Adipocyte (in vitro differentiated cells): ENCODE data around the gene FMC1.
A peak's percentile ranks its signal among the peaks of the same experiment; 100 is the strongest.
"Not testable (repeated sequence)": the region's sequence is repeated elsewhere in the genome, so short reads cannot be mapped to it uniquely, and the experiment has no call there.

Experiments used
- DNase-seq: peaks from one replicate; pipeline ENCODE4 v3.0.0-alpha.2; 2015; ENCODE audit warnings: low read depth
- H3K27me3 ChIP-seq: replicated peaks from 2 replicates; pipeline ENCODE4 v1.7.0; 2013; ENCODE audit warnings: mild to moderate bottlenecking, low read length, moderate library complexity; ENCODE audit not compliant: control insufficient read depth, insufficient read depth
- H3K36me3 ChIP-seq: 2 replicates; pipeline ENCODE4 v1.7.0; 2013; ENCODE audit warnings: low read length, mild to moderate bottlenecking, moderate library complexity; ENCODE audit not compliant: control insufficient read depth, insufficient read depth, severe bottlenecking
- H3K4me1 ChIP-seq: 2 replicates; pipeline ENCODE4 v1.7.0; 2013; ENCODE audit warnings: mild to moderate bottlenecking, low read length, moderate library complexity; ENCODE audit not compliant: control insufficient read depth, insufficient read depth
- H3K4me3 ChIP-seq: 2 replicates; pipeline ENCODE4 v1.7.0; 2013; ENCODE audit warnings: mild to moderate bottlenecking, low read length, moderate library complexity
- H3K9ac ChIP-seq: 2 replicates; pipeline ENCODE4 v1.7.0; 2013; ENCODE audit warnings: mild to moderate bottlenecking, low read length, moderate library complexity
- H3K9me3 ChIP-seq: 2 replicates; pipeline ENCODE4 v1.7.0; 2013; ENCODE audit warnings: mild to moderate bottlenecking, low read length, moderate library complexity; ENCODE audit not compliant: control insufficient read depth

Gene FMC1

DNA sequence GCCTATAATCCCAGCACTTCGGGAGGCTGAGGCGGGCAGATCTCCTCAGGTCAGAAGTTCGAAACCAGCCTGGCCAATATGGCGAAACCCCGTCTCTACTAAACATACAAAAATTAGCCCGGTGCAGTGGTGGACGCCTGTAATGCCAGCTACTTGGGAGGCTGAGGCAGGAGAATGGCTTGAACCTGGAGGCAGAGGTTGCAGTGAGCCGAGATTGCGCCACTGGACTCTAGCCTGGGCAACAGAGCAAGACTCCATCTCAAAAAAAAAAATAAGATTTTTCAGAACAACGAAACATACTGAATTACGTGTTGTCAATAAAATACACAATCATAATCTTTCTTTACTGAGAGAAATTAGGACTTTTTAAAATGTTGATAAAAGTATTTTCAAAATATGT lies 16.4 kb upstream of the FMC1 start:
- H3K4me1 ChIP-seq, H3K4me3 ChIP-seq, H3K27me3 ChIP-seq, DNase-seq, H3K9me3 ChIP-seq, H3K9ac ChIP-seq, H3K36me3 ChIP-seq: not testable (repeated sequence)

DNA sequence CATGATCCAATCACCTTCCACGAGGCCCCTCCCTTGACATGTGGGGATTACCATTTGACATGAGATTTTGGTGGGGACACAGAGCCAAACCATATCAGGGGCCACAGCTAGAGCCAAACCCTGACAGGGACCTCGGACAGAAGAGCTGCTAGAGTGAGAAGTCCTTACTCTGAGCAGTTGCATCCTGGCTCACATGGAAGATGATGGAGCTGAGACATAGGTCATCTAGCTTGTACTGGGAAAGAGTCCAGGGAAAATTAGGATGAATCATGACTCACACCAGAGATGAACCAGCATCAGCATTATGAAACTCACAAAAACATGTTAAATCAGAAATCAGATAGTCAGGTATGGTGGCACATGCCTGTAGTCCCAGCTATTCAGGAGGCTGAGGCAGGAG lies 12.8 kb upstream of the FMC1 start:
- Histone ChIP-seq H3K9ac (no peak overlapping the region), H3K27me3 (no peaks in the 10 kb centered on the region), H3K36me3 (no peaks in the 10 kb centered on the region), H3K4me3 (no peak overlapping the region), H3K4me1 (no peaks in the 10 kb centered on the region), H3K9me3 (no peaks in the 10 kb centered on the region)
- peak; percentile 70 for DNase-seq

DNA sequence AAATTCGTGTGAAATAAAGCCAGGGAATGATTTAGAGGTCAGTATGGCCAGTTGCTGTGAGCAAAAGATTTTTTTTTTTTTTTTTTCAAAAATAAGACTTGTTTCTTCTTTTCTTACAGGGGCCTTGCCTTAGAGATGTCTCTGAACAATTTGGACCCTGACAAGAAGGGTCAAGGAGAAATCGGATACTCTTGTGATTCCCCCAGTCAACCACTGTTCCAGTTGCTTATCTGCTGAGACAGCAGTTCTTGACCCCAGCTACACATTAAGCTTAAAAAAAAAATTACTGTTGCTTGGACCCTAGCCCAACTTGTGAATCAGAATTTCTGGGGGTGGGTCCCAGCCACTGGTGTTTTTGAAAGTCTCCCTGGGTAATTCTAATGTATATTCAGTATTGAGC lies 12.0 kb upstream of the FMC1 start:
- H3K27me3 ChIP-seq: no peaks in the 10 kb centered on the region
- H3K9ac ChIP-seq: no peak overlapping the region
- no peaks in the 10 kb centered on the region for H3K9me3 ChIP-seq
- no peak for DNase-seq
- H3K36me3 ChIP-seq: no peaks in the 10 kb centered on the region
- H3K4me1 ChIP-seq: no peaks in the 10 kb centered on the region
- H3K4me3 ChIP-seq: no peak overlapping the region

DNA sequence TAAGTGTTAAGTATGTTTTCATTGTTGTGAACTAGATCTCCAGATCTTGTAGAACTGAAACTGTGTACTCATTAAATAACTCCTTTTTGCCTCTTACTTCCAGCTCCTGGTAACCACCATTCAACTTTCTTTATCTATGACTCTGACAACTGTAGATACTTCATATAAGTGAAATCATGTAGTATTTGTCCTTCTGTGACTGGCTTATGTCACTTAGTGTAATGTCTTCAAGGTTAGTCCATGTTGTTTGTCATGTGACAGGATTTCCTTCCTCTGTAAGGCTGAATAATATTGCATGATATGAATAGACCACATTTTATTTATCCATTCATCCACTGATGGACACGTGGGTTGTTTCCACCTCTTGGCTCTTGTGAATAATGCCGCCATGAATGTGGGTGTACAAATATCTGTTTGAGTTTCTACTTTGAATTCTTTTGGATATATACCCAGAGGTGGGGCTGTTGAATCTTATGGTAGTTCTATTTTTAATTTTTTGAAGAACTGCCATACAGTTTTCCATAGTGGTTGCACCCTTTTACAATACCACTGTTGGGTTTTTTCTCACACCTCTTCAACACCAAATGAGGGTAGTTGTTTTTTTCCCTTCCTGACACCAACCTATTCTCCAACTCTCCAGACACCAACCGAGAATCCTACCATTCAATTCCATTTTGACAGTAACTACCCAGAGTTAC lies 10.7 kb upstream of the FMC1 start:
- no peaks in the 10 kb centered on the region for H3K4me1 ChIP-seq
- no peaks in the 10 kb centered on the region for H3K27me3 ChIP-seq
- DNase-seq: no peak
- no peak overlapping the region for H3K4me3 ChIP-seq
- no peaks in the 10 kb centered on the region for H3K36me3 ChIP-seq
- no peaks in the 10 kb centered on the region for H3K9me3 ChIP-seq
- H3K9ac ChIP-seq: no peak overlapping the region

DNA sequence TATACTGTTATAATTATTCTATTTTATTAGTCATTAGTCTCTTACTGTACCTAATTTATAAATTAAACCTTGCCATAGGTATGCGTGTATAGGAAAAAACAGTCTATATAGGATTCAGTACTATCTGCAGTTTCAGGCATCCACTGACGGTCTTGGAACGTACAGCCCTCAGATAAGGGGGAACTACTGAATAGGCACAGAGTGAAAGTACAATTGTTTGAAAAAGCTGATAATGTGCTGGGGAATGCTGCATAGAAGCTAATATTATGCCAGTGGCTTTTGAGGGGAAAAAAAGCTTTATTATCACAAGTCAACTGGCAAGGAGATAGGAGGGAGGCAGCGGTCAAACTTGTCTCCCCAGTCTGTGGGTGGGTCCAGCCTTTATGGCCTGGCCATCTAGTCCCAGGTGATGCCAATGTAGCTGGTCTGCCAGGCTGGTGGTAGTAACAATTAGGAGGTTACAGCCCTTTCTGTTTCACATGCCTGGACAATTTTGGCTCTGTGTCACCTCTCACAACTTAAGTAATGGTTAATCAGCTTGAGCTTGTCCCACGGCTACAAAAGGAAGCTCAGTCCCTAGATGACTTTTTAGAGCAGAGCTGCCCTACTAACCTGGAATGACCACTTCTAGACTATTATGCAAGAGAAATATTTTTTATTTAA lies 8.3 kb upstream of the FMC1 start:
- no peak for DNase-seq

DNA sequence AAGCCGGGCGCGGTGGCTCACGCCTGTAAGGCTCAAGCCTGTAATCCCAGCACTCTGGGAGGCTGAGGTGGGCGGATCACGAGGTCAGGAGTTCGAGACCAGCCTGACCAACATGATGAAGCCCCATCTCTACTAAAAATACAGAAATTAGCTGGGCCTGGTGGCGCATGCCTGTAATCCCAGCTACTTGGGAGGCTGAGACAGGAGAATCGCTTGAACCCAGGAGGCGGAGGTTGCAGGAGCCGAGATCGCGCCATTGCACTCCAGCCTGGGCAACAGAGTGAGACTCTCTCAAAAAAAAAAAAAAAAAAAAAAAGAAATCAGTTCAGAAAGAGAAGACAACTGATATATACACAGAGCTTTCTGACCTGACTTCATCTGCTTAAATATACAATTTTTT lies 7.7 kb upstream of the FMC1 start:
- H3K27me3 ChIP-seq, H3K9me3 ChIP-seq, DNase-seq, H3K4me3 ChIP-seq, H3K9ac ChIP-seq, H3K36me3 ChIP-seq, H3K4me1 ChIP-seq: not testable (repeated sequence)

More for the DNA sequence above, 8.3 kb upstream of the FMC1 start:
- Histone ChIP-seq H3K4me3 (no peak overlapping the region), H3K9me3 (no peaks in the 10 kb centered on the region), H3K36me3 (no peaks in the 10 kb centered on the region), H3K4me1 (no peaks in the 10 kb centered on the region), H3K27me3 (no peaks in the 10 kb centered on the region), H3K9ac (no peak overlapping the region)

DNA sequence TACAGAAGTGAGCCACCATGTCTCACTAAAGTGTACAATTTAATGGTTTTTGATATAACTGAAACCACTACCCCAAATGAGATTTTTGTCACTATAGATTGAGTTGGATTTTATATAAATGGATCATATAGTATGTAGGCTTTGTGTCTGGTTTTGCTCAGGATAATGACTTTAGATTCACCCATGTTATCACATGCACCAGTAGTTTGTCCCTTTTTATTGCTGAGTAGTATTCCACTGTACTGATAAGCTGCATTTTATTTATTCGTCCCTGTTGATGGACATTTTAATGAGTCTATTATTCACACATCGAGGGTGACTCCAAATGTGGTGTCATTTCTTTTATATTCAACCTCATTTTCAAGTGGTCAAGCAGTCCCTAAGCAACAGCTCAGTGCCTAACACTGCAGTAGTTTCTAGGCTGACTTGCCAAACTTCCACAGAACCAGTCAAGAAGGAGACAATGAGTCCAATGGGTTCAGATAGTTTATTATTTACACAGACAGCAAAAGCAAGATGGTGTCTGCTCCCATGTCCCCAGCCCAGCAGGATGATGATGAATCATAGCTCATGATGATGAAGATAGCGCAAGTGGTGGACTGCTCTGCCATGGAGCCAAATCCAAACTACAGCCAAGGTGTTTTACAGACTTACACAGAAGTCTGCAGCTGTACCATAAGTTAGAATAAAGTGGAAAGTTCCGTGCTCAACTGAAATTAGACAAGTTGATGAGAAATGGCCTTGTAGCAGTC lies 6.6 kb upstream of the FMC1 start:
- Histone ChIP-seq H3K27me3 (no peaks in the 10 kb centered on the region), H3K9ac (no peak overlapping the region), H3K4me1 (peaks cover under 1% of the 10 kb centered on the region), H3K9me3 (no peaks in the 10 kb centered on the region), H3K4me3 (no peak overlapping the region), H3K36me3 (no peaks in the 10 kb centered on the region)
- no peak for DNase-seq

DNA sequence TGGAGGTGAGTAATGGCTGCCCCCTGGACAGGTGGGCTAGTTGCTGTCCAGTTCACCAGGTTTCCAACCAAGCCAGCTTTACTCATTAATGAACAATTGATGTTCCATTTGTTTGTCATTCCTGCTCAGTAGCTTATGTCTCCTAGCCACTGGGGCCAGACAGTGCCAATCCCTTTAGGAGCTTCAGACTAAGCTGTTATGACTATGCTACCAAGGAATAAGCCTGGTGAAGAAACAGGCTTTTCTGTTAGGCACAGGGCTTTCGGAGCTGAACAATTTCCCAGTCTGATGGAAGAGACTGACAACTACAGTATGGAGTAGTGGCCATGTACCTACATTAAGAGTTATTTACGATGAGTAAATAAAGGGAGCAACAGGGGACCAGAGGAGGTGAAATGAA lies 2.1 kb upstream of the FMC1 start:
- no peak for DNase-seq
- Histone ChIP-seq H3K9me3 (peaks cover 2% of the 10 kb centered on the region), H3K9ac (no peak overlapping the region), H3K27me3 (no peaks in the 10 kb centered on the region), H3K36me3 (no peaks in the 10 kb centered on the region), H3K4me1 (peaks cover 10% of the 10 kb centered on the region), H3K4me3 (no peak overlapping the region)

DNA sequence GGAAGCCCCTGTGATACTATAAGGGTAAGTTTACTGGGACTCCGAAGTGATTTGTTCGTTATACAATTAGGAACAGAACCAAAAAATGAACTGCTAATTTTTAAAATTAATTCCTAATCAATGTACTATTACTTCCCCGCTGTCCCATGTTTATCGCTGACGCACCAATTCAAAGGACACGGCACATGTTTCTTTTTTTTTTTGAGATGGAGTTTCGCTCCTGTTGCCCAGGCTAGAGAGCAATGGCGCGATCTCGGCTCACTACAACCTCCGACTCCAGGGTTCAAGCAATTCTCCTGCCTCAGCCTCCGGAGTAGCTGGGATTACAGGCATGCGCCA lies 1.5 kb upstream of the FMC1 start:
- DNase-seq: no peak
- peaks cover 10% of the 10 kb centered on the region for H3K4me1 ChIP-seq
- H3K27me3 ChIP-seq: no peaks in the 10 kb centered on the region
- H3K9me3 ChIP-seq: peaks cover 2% of the 10 kb centered on the region
- no peaks in the 10 kb centered on the region for H3K36me3 ChIP-seq
- peak overlapping the region; percentile 99 for H3K4me3 ChIP-seq
- H3K9ac ChIP-seq: peak overlapping the region; percentile 100

DNA sequence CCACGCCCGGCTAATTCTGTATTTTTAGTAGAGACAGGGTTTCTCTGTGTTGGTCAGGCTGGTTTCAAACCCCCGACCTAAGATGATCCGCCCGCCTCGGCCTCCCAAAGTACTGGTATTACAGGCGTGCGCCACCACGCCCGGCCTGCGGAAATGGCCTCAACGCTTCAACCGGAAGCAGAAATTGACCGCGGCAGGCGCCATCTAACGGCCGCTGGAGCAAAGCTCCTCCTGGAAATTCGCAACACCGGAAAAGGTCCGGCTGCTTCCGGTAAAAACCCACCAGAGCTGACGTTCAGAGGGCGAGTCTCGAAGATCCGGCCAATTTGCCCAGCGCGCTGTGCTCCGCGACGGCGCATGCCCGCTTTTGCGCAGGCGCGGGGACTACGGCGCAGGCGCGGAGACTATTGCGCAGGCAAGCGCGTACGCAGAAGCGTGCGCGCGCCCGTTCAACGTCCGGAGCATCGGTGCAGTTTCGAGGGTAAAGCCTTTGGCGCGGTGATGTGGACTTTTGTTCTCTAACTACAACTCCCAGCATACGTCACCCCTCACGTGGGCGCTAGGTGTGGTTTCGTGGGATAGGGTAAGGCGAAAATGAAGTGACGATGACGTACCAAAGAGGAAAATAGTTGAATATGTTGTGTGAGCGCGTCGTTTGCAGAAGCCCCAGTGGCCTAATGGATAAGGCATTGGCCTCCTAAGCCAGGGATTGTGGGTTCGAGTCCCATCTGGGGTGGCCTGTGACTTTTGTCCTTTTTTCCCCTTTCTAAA lies 915 bp upstream of the FMC1 start:
- Histone ChIP-seq H3K4me1 (peaks cover 10% of the 10 kb centered on the region), H3K9me3 (peaks cover 2% of the 10 kb centered on the region), H3K4me3 (peak overlapping the region; percentile 99), H3K9ac (peak overlapping the region; percentile 100), H3K36me3 (peaks cover under 1% of the 10 kb centered on the region), H3K27me3 (no peaks in the 10 kb centered on the region)
- peak; percentile 99 for DNase-seq

DNA sequence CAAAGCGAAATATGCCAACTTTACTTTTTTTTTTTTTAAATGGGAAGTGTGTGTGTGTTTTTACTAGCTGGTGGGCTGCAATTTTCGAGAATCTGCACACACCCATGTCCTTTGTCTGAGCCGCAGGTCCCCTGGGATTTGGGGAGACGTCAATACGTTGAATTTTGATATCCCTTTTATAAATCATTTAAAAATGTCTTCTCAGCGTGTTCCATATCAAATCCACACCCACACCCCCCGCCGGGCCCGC lies 404 bp upstream of the FMC1 start:
- no peak for DNase-seq
- peaks cover 10% of the 10 kb centered on the region for H3K4me1 ChIP-seq
- H3K27me3 ChIP-seq: no peaks in the 10 kb centered on the region
- H3K9ac ChIP-seq: peak overlapping the region; percentile 100
- peaks cover 2% of the 10 kb centered on the region for H3K9me3 ChIP-seq
- H3K36me3 ChIP-seq: peaks cover 5% of the 10 kb centered on the region
- H3K4me3 ChIP-seq: peak overlapping the region; percentile 99
